Stimulated activated CD4-positive, alpha-beta T cell treated with anti-CD3 and anti-CD28 coated beads, Interleukin-2, amount 100 ng/mL, for 4 hours (primary cell): ENCODE results near the gene PLEKHF1.

Experiments
- DNase-seq: peaks from one replicate; pipeline ENCODE4 v3.0.0-alpha.2; 2020; ENCODE audit warnings: low read depth

Gene PLEKHF1

DNA sequence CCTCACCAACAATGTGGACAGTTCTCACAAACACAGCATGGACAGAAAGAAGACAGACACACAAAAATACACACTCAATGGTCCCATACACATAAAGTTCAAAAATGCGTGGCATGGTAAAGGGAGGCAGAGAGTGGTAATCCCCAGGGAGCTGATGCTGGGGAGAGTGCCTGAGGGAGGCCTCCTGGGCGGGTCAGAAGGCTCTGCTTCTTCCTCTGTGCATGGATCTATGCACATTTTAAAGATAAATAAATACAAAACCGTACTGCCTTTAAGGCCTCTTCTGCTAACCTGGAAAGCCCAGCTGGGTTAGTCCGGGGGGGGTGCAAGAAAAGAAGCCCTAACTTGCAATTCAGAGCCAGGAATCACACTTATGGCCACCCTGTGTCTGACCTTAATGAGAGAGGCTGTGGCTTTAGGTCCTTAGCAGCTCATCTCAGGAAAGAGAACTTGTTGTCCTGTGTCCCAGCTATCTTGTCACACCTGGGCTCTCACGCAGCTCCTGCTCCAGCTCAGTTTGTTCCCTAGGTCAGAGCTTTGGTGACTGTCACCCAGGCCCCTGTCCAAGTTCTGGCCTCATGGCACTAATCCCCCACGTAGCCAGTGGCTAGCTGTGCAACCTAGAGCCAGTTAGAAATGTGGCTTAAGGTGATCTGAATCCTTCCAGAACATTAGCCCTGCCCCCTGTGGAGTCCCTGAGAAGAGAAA is 30.7 kb upstream of the PLEKHF1 start:
- DNase-seq = no peak

DNA sequence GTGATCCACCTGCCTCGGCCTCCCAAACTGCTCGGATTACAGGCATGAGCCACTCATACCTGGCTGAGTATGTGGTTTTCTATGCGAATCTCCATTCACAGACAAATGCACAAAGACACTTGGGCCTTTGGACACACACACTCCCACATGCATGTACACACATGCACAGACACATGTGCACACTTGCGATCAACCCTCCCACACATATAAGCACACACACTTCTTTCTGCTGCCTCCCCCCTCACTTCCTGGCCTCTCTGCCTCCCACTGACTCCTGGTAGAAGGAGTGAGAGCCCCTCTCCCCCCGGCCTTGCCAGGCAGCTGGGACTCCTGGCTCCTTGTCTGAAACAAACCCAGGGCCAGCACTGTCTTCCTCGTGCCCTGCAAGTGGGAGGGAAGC is 29.3 kb upstream of the PLEKHF1 start:
- no peak for DNase-seq

DNA sequence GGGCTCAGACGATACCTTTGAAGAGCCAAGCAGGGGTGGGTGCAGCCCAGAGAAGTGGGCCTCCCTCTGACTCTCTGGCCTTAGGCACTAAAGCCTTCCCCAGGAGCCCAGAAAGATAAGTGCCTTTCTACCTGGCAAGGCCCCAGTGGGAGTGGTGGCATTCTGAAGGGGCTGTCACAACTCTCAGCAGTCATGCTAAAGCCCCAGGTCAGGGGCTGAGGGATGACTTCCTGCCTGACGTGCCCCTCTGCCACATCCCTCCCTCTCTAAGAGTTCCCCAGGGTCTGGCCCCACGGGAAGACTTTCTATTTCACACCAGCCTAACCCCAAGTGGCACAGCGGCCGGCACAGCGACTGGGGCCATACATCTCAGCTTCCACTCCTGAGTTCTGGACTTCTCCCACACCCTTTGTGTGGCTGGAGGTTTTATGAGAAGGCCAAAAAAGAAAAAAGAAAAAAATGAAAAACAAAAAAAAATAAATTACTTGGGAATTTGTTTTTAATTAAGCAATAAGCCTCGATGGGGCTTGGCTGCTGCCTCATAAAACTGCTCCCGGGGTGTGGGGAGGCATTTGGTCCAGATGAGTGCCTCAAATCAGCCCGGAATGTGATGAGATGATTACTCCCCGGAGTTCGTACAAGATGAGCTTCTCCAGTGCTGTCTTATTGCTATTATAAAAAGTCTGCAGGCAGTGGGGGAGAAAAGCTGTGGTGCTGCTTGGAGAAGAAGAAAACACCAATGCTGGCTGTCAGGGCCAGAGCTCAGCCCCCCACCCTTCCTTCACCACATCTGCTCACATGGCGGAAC is 28.5 kb upstream of the PLEKHF1 start:
- DNase-seq = no peak

DNA sequence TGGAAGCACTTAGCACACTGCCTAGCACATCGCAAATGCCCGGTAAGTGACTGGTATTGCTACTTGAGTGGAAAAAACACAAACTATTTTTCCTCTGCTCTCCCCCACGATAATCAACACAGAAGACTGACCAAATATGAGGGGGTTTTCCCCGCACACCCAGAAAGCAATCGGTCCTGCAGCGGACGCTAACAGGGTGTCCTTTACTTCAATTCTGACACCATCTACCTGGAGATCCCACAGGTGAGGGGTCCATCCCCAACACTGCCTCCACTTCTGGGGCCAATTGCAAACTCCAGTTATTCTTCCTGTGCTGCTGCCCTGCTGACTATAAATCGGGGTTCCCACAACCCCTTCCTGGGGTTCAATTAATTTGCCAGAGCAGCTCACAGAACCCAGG is 26.2 kb upstream of the PLEKHF1 start:
- DNase-seq = no peak

DNA sequence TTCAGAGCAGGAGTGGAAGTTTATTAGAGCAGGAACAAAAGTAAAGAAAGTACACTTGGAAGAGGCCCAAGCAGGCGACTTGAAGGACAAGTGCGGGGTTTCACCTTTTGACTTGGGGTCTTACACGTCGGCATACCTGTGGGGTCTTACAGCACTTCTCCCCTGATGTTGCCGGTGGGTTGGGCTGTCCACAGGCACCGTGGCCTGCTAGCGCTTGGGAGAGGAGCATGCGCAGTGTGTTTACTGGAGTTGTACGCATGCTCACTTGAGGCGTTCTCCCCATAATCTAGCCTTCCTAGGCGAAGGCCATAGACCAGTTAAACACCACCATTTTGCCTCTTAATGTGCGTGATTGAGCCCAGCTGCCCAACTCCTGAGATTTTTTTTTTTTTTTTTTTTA is 25.0 kb upstream of the PLEKHF1 start:
- no peak for DNase-seq

DNA sequence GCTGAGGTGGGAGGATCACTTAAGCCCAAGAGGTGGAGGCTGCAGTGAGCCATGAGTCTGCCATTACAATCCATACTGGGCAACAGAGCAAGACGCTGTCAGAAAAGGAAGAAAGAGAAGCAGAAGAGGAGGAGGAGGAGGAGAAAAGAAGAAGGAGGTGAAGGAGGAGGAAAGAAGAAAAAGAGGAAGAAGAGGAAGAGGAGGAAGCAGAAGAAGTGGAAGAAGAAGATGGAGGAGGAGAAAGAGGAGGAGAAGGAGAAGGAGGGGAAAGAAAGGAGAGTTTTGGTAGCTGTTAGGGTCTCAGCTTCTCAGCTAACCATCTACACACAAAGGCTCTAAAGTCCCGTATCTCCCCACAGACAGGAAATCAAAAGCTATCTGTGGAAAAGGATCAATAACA is 23.7 kb upstream of the PLEKHF1 start:
- DNase-seq = no peak

DNA sequence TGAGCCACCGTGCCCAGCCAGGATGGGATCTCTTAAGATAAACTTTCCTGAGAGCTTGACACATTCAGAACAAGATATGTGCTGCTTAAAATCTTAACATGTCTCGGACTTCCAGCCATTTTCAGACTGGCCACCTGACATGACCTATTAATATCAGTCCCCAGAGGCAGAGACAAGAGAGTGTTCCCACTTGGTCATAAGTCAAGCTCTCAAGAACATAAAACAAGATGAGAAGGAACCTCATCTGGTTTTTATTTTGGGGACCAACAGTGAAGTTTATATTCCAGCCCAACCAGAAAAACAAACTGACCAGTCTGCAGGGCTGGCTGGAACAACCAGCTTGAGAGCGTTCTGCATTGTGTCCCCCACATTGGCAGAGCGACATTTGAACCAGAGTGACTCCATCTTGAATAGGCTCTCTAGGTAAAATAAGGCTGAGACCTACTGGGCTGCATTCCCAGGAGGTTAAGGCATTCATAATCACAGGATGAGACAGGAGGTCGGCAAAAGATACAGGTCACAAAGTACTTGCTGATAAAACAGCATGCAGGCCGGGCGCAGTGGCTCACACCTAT is 21.8 kb upstream of the PLEKHF1 start:
- DNase-seq = no peak

DNA sequence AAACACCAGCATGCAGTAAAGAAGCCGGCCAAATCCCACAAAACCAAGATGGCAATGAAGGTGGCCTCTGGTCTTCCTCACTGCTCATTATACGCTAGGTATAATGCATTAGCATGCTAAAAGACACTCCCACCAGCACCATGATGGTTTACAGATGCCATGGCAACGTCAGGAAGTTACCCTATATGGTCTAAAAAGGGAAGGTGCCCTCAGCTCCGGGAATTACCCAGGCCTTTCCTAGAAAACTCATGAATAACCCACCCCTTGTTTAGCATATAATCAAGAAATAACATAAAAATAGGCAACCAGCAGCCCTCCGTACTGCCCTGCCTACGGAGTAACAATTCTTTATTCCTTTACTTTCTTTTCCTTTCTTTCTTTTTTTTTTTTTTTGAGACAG is 21.1 kb upstream of the PLEKHF1 start:
- DNase-seq = no peak

DNA sequence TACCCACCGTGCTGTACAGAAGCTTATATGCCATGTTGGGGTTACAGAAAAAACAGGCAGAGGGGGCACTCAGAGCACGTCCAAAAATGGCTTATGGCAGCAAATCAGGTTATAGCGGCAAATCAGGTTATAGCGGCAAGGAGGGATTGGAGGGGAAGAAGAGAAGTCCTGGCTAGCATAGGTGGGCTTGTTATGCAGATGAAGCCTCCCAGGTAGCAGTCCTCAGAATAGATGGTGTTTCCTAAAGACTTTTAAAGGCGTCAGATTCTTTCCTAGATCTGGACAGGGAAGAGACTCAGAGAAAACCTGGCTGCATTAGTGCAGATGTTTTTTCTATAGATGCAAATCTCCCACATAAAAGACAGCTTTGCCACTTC is 19.8 kb upstream of the PLEKHF1 start:
- no peak for DNase-seq

DNA sequence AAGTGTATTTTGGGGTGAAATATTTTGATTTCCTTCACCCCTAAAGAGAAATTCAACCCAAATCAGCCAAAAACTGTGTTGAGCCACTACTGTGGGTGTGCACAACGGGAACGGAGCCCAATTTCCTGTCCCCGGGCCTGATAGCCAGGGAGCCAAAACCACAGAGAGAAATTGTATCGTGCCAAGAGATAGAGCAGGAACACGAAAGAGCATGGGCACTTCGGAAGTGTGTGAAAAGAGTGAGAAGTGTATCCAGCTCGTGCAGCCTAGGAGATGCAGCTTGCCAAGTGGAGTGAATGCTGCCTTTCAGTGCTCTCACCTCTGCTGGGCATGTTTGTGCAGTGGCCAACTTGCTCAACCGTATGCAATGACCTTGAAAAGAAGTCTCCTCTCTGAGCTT is 19.4 kb upstream of the PLEKHF1 start:
- DNase-seq = no peak

DNA sequence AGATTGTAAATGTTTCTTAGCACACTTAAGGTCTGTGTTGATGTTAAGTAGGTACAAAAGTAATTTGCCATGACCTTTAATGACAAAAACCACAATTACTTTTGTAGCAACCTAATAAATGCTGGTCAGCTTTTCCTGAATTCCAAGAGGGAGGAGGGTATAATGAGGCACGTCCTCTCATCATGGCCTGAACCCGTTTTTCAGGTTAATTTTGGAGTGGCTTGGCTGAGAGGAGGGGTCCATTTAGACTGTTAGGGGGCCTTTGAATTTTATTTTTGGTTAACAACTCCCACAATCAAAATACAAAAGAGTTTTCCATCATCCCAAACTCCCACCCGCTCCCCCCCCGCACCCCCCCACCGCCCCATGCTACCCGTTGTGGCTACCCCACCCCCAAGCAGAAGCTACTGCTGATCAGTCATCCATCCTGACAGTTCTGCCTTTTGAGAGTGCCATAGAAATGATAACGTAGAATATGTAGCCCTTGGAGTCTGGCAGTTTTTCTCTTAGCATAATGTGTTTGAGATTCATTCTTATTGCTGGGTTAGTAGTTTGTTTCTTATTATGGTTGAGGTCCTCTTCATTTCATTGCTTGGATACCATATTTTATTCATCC is 14.4 kb upstream of the PLEKHF1 start:
- DNase-seq = no peak

DNA sequence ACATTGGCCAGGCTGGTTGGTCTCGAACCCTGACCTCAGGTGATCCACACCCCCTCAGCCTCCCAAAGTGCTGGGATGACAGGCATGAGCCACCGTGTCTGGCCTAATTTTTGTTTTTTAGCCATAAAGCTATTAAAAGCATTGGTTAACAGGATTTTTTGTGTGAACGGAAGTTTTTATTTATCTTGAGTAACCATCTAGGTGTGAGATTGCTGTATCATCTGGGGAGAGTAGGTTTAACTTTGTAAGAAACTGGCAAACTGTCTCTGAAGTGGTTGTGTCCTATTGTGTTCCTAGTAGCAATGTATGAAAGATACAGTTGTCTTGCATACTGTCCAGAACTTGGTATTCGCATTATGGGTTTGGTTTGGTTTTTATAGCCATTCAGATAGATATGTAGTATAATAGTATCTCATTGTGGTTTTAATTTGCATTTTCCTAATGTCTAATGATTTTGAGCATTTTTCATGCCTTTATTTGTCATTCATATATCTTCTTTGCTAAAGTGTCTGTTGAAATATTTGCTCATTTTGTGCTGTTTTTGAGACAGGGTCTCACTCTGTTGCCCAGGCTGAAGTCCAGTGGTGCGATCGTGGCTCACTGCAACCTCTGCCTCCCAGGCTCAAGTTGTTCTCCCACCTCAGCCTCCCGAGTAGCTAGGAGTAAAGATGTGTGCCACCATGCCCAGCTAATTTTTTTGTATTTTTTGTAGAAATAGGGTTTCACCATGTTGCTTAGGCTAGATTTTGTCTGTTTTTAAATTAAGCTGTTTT is 13.5 kb upstream of the PLEKHF1 start:
- no peak for DNase-seq

DNA sequence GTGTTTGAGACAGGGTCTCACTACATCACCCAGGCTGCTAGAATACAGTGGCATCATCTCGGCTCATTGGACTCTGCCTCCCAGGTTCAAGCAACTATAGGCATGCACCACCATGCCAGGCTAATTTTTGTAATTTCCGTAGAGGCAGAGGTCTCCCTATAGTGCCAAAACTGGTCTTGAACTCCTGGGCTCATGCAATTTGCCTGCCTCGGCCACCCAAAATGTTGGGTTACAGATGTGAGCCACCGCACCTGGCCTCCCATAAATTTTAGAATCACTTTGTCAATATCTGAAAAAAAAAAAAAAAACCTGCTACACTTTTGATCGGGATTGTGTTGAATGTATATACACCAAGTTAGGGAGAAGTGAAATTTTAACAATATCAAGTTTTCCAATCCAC is 11.9 kb upstream of the PLEKHF1 start:
- DNase-seq = no peak

DNA sequence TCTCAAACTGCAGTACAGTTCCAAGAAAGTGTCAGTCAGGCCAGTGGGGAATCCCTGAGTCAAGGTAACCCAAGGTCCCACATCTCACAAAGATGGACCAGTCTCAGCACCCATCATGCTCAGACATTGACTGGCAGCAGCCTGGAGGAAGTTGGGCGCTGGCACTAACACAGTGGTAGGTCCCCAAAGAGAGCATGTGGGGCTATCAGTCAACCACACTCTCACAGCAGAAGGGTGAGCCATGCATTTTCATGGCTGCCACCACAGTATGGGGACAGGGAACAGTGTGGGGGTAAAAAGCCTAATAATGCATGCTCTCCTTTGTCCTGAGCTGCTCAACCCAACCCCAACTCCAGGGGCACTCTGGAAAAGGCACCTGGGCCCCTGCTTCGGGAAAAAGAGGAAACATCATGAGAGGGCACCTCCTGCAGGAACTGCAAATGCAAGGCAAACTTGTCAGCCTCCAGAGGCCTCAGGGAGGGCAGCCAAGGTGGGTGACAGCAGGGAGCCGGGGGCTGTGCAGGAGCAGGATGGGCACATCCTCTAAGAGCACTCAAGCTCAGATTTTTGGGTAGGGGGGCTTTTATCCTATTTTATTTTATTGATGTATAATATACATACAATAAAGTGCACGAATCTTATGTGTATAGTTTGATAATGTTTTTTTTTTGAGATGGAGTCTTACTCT is 9.5 kb upstream of the PLEKHF1 start:
- DNase-seq = no peak

DNA sequence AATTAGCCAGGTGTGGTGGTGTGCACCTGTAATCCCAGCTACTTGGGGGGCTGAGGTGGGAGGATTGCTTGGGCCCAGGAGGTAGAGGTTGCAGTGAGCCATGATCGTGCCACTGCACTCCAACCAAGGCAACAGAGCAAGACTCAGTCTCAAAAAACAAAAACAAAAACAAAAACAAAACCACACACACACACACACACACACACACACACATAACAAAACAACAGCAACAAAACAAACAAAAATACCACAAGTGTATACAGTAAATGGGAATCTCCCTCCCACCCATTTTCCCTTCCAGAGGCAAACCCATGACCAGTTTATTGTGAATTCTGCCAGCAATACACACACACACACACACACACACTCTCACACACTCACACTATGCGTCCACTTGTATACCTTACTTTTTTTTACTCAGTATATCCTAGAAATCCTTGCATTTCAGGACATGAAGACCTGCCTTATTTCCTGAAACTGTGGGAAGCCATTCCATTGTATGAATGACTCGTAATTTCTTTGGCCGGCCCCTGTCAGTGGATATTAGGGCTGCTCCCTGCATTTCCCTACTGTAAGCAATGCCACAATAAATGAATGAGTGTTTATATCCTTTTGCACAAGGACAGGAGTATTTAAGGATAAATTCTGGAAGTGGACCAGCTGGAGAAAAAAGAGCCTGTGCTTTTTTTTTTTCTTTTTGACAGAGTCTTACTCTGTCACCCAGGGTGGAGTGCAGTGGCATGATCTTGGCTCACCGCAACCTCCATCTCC is 6.9 kb upstream of the PLEKHF1 start:
- DNase-seq = no peak

DNA sequence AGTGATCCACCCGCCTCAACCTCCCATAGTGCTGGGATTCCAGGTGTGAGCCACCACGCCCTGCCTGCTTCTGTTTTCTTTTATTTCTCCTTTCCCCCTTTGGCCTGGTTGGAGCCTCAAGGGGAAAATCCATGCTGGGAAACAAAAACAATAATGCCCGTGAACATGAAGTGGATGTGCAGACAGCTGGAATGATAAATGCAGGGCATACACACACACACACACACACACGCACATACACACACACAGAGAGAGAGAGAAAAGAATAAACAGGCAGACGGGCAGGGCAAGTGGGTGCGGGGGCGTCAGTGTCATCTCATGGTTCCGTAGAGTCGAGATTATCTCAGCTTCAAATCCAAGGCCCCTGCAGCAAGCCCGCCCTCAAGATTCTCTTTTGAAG is 4.4 kb upstream of the PLEKHF1 start:
- peak; percentile 66 for DNase-seq

DNA sequence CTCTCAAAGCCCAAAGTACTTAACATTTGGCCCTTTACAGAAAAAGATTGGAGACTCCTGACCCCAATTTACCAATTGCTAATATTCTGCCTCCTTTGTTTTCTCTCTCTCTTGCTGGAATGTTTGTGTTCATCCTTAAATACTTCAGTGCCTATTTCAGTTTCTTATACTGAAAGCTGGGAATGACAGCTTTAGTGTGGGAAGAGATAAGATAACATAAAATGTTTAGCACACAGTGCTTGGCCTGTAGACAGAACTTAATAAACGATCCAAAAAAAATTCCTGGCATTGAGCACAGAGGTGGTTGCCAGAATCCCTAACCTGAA is 3.0 kb upstream of the PLEKHF1 start:
- DNase-seq = no peak

DNA sequence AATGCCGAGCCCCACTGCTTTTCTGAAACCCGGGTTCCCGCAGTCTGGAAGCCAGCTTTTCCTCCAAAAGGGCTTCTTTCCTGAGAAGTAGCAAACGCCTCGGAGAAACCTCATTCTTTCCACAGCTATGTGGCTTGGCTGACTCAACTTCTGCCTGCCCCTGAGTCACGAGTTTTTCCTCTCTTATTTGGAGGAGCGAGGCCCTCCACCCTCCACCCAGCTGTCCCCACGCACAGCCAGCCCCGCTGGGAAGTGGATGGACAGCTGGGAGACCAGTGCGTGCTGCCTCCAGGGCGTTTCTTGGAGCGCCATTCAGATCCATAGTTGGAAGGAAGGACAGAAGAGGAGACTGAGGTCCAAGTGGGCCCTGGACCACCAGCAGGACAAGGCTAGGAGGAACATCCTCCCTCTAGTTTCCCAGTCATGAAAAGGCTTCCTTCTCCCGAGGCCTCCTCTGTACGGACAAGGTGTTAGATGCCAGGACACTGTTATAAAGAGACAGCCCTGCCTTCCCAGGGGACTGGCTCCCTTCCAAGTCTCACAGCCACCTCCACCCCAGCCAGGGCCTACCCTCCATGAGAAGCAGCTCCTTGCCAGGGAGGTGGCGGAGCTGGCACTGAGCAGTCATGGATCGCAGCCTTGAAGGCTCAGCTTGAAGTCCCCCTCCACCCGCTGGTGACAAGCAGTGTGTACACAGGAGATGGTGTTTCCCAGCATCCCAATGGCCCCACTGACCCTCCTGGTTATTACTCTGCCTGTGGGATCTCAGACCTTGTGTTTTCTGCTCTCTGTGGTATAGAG is 2.5 kb upstream of the PLEKHF1 start:
- no peak for DNase-seq

DNA sequence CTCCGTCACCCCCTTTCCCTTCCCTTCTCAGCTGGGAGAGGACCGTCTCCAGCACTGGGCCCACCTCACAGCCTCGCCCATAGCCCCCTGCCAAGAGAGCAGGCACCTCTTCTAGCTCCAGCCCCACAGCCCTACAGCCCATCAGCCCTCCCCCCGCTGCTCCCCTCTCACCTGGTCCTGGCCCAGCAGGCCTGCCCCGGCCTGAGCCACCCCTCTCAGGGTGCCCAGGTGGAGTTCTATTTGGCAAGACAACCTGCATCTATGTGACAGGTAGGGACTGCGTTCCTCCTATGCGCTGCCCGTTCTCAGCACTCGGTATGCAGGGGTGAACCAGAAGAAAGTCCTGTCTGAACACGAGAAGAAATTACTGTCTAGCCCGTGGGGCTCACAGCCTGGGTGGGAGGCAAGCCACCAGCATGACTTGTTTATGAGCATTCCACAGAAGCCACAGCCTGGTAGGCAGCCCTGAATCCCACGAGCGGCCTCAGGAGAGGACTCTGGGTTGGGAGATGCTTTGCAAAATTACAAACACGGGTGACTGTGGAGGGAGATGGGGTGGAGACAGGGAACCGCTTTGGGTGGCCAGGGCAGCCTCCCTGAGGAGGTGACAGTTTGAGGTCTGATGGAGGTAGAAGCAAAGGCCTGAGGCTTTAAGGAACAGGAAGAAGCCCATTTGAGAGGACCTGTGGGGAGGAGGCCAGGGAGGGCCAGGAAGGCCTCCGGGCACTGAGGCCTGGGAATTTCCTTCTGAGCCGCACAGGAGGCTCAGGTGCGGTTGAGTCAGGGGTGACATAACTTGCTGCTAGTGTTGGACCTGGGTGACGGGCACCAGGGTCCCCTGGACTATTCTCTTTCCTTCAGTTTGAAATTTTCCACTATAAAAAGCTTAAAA is 1.2 kb upstream of the PLEKHF1 start:
- DNase-seq = no peak
